Measurements from ENCODE around the gene NUP205. TPM values are rescaled to one million over a fixed set of nuclear protein-coding genes. Genes with fewer than 3 reads are reported as not detected.

Gene NUP205
- total RNA-seq, 1 experiment from 2014 or later = 90.4 TPM

DNA sequence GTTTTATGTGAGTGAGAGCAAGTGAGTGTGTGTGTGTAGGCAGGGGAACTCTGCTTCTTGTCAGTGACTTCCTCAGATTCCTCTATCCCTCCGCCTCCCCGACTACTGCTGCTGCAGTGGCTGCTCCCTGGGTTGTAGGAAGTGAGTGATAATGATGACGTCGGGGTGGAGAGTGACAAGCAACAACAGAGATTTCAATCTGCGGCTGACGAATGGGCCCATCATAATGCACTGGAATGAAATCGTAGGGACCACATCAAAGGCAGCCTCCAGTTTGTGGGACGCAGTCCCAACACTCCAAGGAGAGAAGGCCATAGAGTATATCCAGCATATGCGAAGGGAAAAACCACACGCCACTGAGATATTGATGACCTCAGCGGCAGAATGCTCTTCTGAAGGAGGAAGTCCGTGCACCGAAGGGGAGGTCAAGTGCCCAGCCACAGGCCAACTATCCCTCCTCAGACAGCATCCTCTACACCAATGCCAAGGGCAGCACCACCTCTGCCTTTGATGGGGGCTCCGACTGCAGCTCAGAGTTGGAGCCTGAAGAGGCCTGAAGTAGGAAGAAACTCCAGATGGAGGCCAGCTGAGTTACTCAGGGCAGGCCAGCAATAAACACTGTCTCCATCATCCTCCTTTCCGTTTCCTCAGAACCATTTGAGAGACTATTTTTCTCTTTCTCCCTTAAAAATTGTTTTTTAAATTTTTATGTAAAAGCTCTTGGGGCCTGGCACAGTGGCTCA, 93.3 kb downstream of the NUP205 start:
- BruUV-seq (replicated peaks) = no TSS peak
- peak; percentile 26; the same call in 1 of the 2 replicates for ATAC-seq
- H3K4me1 ChIP-seq (ENCODE audit: control insufficient read depth, insufficient read depth, low read length) = no peaks in the 10 kb centered on the region
- no peak for TF ChIP-seq POLR2AphosphoS5 (IDR thresholded peaks at IDR 0.05; ENCODE audit: low read depth, low read length)
- ChIA-PET POLR2A (no interaction called here), CTCF (no interaction called here)
- in situ Hi-C loops (cut with HindIII; ENCODE audit: low pct_unique_long_range_greater_than_20kb, low sequenced_read_pairs) = no loop called here
- no peaks in the 10 kb centered on the region for H3K9me3 ChIP-seq (ENCODE audit: control insufficient read depth, insufficient read depth, low read depth, low read length)
- no peaks in the 10 kb centered on the region for H3K27me3 ChIP-seq (ENCODE audit: control insufficient read depth, insufficient read depth, low read length)
- no peak overlapping the region for H3K27ac ChIP-seq (ENCODE audit: low read length)
- intact Hi-C loops (cut with micrococcal nuclease; ENCODE audit: unreplicated experiment) = no loop called here
- H3K36me3 ChIP-seq (ENCODE audit: control insufficient read depth, insufficient read depth, low read length) = peaks cover 13% of the 10 kb centered on the region; the same call in 1 of the 2 replicates
- no peak for DNase-seq (ENCODE audit: low read depth, low spot score)
- H3K4me3 ChIP-seq (ENCODE audit: low read depth in 2 of 2, low read length in 2 of 2) = no peak overlapping the region

DNA sequence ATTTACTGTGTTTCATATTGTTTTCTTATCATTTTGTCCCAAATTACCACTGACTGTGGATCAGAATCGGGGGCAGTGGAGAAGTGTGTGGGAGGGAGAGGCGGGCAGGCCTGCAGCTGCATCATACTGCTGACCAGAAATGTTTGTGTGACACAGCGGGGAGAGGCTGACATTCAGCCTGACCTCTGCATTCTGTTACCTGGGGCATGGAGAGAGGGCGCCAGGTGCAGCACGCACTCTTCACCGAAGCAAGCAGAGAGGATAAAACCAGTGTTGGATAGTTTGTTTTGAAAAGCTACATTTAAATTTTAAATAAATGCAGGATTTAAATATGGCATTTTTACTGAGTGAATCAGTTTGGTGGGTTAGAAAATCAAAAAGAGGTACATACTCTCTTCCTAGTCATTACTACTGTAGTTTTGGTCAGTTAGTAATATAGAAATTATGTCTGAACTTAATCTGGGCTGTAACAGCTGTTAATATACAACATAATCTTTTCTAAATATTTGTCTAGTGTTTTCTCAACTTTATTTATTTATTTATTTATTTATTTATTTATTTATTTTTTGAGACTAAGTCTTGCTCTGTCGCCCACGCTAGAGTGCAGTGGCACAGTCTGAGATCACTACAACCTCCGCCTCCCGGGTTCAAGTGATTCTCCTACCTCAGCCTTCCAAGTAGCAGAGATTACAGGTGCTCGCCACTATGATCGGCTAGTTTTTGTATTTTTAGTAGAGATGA, 95.8 kb downstream of the NUP205 start:
- in situ Hi-C loops (cut with HindIII; ENCODE audit: low pct_unique_long_range_greater_than_20kb, low sequenced_read_pairs) (no loop called here), intact Hi-C loops (cut with micrococcal nuclease; ENCODE audit: unreplicated experiment) (no loop called here)
- ATAC-seq = no peak
- ChIA-PET POLR2A (no interaction called here), CTCF (no interaction called here)
- Histone ChIP-seq H3K4me1 (ENCODE audit: control insufficient read depth, insufficient read depth, low read length) (no peaks in the 10 kb centered on the region), H3K27me3 (ENCODE audit: control insufficient read depth, insufficient read depth, low read length) (no peaks in the 10 kb centered on the region), H3K9me3 (ENCODE audit: control insufficient read depth, insufficient read depth, low read depth, low read length) (no peaks in the 10 kb centered on the region), H3K36me3 (ENCODE audit: control insufficient read depth, insufficient read depth, low read length) (peaks cover 5% of the 10 kb centered on the region; the same call in 1 of the 2 replicates), H3K4me3 (ENCODE audit: low read depth in 2 of 2, low read length in 2 of 2) (no peak overlapping the region), H3K27ac (ENCODE audit: low read length) (no peak overlapping the region)
- TF ChIP-seq, protein P1, sequence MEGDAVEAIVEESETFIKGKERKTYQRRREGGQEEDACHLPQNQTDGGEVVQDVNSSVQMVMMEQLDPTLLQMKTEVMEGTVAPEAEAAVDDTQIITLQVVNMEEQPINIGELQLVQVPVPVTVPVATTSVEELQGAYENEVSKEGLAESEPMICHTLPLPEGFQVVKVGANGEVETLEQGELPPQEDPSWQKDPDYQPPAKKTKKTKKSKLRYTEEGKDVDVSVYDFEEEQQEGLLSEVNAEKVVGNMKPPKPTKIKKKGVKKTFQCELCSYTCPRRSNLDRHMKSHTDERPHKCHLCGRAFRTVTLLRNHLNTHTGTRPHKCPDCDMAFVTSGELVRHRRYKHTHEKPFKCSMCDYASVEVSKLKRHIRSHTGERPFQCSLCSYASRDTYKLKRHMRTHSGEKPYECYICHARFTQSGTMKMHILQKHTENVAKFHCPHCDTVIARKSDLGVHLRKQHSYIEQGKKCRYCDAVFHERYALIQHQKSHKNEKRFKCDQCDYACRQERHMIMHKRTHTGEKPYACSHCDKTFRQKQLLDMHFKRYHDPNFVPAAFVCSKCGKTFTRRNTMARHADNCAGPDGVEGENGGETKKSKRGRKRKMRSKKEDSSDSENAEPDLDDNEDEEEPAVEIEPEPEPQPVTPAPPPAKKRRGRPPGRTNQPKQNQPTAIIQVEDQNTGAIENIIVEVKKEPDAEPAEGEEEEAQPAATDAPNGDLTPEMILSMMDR (IDR thresholded peaks at IDR 0.05) = no peak
- no peak for TF ChIP-seq SIN3A (IDR thresholded peaks at IDR 0.05; ENCODE audit: borderline replicate concordance, insufficient read depth, low read depth, low read length)
- TF ChIP-seq, protein P2, sequence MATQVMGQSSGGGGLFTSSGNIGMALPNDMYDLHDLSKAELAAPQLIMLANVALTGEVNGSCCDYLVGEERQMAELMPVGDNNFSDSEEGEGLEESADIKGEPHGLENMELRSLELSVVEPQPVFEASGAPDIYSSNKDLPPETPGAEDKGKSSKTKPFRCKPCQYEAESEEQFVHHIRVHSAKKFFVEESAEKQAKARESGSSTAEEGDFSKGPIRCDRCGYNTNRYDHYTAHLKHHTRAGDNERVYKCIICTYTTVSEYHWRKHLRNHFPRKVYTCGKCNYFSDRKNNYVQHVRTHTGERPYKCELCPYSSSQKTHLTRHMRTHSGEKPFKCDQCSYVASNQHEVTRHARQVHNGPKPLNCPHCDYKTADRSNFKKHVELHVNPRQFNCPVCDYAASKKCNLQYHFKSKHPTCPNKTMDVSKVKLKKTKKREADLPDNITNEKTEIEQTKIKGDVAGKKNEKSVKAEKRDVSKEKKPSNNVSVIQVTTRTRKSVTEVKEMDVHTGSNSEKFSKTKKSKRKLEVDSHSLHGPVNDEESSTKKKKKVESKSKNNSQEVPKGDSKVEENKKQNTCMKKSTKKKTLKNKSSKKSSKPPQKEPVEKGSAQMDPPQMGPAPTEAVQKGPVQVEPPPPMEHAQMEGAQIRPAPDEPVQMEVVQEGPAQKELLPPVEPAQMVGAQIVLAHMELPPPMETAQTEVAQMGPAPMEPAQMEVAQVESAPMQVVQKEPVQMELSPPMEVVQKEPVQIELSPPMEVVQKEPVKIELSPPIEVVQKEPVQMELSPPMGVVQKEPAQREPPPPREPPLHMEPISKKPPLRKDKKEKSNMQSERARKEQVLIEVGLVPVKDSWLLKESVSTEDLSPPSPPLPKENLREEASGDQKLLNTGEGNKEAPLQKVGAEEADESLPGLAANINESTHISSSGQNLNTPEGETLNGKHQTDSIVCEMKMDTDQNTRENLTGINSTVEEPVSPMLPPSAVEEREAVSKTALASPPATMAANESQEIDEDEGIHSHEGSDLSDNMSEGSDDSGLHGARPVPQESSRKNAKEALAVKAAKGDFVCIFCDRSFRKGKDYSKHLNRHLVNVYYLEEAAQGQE (IDR thresholded peaks at IDR 0.05; ENCODE audit: insufficient read depth in 1 of 2, low read depth in 2 of 2, low read length in 1 of 2) = no peak
- no peak for TF ChIP-seq TCF7L2 (IDR thresholded peaks at IDR 0.05; ENCODE audit: low read depth, low read length)
- no peak for TF ChIP-seq POLR2AphosphoS5 (IDR thresholded peaks at IDR 0.05; ENCODE audit: low read depth, low read length)
- DNase-seq (ENCODE audit: low read depth, low spot score) = no peak
- BruUV-seq (replicated peaks) = no TSS peak

Data from Panc1 (cell line).